AG08396 (cell line): ENCODE results near the gene FAM227A.
"Not testable (repeated sequence)": the region's sequence is repeated elsewhere in the genome, so short reads cannot be mapped to it uniquely, and the experiment has no call there.

Experiments used
- DNase-seq: peaks from one replicate; pipeline ENCODE4 v3.0.0; 2012; ENCODE audit warnings: low spot score, mixed read lengths

The FAM227A gene

DNA sequence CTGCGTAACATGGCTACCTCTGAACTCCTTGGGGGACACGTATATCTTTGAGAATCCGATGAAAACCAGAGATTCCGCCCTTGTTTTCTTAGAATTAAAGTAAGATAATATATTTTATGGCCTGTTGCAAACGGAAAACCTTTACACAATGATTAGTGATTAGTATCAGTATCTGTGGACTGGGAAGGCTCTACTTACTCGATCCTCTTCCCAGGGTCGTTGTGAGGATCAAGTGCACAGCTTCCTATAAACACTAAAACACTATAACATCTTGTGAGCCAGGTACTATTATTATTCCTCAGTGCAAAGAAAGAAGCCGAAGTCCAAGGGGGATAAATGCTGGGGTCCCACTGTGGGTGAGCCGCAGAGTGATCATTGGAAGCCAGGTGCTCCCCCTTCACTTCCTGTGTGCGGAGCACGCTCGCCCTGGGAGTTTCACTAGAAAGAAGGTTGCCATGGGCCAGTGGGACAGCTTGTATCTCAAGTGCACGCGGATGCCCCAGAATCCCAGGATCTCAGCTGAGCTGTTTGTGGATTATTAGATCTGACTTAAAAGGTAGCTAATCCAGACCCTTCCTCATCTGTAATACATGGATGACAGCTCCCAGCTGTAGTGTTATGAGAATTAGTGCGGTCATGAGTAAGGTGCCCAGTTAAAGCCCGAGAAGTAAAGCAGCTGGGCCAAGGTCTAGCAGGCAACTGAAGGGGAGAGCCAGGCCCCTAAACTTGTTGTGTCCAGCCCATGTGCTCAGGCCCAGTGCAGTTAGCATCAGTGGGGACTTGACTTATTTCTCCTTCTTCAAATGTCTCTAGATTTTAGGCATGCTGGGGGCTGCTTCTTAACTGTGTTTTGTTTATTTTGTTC is 1.1 kb upstream of the FAM227A start:
- peak; percentile 33 for DNase-seq

DNA sequence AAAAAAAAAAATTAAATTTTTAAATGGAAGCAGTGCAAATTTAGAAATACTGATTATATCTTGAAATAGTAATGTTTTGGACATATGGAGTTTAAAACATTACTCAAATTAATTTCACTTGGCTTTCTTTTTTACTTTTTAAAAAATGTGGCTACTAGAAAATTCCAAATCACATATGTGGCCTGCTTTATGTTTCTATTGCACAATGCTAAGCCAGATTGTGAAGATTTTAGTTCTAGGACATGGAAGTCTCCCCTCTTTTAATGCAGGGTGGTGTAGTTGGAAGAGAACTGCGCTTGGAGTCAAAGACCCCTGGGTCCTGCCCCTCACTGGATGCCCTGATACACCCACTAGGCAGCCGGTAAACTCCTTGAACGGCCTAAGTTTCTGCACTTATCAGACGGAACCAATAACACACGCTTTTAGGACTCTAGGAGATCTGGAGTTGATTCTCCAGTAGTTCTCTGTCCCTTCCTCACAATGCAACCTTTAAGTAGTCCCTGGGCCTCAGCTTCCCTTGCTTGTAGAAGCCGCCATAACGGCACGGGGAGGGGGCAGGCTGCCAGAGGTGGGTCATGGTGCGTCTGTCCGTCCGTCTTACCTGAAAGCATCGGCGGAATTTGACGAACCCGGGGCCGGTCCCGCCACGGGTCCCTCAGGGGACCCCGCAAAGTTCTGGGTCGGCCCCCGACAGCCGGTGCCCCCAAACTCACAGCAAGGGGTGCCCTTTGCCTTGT is 505 bp downstream of the FAM227A start:
- DNase-seq = no peak

DNA sequence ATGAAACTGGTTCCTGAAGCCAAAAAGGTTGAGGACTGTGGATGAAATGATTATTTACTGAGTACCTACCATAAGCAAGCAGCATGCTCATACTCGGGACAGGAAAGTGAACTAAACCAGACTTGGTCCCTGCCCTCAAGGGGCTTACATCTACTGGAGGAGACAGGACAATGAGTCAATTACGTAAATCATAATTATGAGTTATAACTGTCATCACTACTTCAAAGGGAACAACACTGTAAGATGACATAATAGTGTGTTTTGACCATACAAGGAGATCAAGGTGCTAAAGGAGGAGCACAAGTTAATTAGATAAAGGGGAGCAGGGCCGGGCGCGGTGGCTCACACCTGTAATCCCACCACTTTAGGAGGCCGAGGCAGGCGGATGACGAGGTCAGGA is 2.5 kb downstream of the FAM227A start:
- DNase-seq = no peak

DNA sequence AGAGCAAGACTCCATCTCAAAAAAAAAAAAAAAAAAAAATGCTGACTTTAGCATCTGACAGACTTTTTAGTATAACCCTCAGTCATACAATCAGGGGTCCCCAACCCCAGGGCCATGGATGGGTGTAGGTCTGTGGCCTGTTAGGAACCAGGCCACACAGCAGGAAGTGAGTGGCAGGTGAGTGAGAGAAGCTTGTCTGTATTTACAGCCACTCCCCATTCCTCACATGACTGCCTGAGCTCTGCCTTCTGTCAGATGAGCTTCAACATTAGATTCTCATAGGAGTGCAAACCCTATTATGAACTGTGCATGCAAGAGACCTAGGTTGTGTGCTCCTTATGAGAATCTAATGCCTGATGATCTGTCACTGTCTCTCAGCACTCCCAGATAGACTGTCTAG is 3.3 kb downstream of the FAM227A start:
- no peak for DNase-seq

DNA sequence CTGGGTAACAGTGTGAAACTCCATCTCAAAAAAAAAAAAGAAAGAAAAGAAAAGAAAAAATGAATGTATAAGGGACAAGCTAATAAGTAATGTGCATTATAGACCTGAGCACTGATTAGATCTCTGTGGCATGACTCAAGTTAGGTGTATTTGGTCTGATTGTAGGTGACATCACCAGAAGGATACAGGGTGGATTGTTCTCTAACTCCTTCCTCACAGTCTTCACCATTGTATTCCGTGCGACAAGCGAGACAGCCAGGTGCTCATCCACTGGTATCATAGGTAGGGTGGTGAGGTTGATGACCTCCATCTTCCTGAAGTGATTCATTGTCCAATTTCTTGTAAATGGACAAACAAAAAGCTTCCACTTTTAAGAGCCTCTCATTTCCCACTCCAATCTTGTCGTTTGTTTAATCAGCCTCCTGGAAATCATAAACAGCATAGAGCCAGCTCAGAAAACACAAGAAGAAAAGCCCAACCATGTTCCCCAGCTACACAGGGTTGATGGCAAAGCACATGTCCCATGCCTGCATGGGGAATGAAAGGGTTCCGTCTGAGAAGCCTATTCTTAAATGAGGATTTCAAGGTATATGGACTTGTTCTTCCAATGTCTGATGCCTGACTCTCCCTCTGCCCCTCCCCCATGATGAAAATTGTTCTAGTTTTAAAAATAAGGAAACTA is 6.2 kb downstream of the FAM227A start:
- no peak for DNase-seq

DNA sequence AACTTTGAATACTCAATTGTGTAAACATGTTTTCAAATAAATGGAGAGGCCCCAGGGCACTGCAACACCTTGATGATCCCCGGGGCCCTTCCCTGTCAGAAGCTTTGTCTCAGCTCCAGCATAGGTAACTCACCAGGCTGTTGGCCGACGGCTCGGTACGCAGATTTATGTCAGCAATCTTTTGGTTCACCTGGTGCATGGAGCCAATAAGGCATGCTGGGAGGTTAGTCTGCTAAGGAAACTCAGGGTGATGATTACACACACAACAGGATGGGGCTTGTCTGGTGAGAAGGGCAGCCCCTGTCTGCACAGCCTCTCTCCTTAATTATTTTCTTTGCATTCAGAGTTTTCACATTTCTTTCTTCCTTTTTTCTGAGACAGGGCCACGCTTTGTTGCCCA is 10.8 kb downstream of the FAM227A start:
- no peak for DNase-seq

DNA sequence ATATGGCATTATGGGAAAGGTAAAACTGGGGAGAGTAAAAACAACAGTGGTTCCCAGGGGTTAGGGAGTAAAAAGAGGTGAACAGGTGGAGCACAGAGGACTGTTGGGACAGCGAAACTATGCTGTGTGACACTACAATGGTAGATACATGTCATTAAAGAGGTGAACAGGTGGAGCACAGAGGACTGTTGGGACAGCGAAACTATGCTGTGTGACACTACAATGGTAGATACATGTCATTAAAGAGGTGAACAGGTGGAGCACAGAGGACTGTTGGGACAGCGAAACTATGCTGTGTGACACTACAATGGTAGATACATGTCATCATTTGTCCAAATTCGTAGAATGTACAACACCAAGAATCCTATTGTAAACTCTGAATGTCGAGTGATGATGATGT is 11.9 kb downstream of the FAM227A start:
- DNase-seq = not testable (repeated sequence)

DNA sequence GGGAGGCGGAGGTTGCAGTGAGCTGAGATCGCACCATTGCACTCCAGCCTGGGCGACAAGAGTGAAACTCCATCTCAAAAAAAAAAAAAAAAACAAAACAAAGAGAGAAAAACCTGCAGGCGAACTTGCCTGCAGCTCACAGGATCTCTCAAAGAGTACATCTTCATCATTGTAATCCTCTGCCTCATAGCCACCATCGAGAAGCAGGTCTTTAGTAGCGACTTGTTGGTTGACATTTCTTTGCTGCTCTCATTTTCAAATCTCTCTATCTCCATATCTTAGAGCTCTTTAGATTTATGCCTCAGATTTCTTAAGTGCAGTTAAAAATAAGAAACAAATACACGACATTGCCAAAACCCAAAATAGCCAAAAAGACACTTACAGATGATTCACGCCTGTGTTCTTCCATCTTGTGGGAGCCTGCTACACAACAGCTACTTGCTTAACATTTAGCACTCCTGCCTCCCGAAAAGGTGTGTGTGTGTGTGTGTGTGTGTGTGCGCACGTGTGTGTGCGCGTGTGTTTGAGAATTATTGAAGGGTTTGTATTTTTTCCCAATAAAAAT is 14.6 kb downstream of the FAM227A start:
- DNase-seq = no peak

DNA sequence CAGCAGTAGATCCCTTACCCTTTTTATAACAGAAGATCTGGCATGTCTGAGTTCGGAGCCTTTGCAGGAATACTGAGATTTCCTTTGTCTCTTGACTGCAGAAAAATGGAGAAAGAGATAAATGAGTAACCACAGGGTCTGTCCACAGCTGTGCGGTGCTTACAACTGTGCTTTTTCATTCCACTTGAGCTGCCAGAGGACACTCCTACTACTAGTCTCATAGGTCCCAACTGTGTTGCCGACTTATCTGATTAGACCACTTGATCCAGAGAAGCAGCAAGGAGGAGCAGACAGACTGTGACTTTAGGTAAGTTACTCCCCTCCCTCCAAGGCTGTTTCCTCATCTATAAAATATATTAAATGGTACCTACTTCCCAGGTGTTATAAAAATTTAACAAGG is 17.5 kb downstream of the FAM227A start:
- no peak for DNase-seq

DNA sequence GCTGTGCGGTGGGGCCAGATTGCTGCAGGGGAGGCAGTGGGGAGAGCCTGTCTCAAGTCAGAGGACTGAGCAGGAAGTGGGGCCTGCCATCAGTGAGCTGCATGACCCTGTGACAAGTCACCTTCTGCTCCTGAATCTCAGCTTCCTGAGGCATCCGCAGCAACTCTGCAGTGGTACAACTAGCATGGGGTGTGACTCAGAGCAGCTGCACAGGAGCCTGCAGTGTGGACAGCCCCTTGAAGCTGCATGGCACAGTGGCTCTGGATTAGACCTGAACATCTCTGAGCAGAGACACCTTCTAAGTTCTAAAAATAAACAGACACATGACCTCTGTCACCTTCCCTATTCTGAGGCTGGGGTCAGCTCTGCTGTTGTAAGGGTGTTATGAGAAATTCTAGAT is 18.0 kb downstream of the FAM227A start:
- DNase-seq = no peak

DNA sequence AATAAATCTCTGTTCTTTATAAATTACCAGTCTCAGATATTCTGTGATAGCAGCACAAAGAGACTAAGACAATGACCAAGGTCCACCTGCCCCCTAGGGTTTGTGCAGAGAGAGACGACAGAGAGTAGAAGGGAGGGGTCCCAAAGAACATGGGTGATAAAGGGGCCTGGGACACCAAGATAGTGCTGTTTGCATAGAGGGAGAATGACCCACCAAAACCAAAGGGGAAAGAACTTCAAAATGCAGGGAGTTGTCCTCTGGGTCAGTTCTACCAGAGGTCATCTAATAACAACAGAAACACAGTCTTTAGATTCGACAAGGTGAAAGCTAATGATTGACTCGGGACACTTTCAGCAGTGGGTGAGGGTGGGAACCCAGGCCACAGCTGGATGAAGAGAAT is 23.7 kb downstream of the FAM227A start:
- DNase-seq = no peak

DNA sequence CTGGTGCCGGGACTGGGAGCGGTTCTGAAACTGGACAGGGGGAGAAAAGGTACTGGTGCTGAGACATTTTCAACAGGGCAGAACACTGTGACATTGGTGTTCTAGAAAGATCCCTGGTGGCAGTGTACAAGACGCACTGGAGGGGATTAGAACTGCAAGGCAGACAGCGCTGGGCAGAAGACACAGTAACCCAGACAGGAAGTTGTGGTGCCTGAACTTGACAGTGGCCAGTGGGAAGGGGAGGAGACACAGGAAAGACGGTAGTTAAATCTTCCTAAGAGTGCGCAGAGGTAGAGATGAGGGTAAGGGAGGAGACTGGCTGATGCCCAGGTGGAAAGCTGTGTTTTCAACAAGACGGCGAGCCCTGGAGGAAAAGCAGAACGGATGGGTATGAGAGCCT is 24.5 kb downstream of the FAM227A start:
- DNase-seq = no peak

DNA sequence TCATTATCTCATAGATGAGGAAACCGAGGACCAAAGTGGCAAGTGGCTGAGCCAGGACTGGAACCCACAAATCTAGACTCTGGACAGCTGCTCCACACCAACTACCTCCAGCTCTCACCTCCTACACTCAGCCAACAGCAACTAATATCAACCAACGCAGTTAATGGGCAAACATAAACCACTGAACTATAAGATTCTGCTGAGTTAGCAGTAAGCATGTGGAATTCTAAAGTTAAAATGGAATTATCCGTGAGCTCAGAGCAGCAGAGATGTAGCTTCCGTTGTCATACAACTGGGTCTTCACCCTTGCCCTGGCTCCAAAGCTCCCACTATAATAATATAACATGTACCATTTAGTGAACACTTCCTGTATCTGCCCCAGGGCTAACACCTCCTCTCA is 27.1 kb downstream of the FAM227A start:
- no peak for DNase-seq

DNA sequence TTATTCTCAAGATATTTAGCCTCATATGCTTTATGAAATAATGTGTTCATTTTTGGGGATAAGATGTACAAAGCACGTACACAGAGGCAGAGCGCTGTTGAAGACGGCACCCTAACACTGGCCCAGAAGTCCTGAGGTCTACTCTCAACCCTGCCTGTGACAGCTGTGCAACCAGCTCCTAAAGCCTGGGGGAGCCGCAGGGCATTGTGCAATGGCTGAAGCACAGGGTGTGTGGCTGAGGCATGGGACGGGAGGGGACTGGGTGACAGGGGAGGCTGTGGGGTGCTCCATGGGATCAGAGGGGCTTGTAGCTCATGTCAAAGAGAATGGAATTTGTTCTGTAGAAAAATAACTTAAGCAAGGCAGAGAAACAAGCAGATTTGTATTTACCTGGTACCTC is 27.7 kb downstream of the FAM227A start:
- DNase-seq = no peak

DNA sequence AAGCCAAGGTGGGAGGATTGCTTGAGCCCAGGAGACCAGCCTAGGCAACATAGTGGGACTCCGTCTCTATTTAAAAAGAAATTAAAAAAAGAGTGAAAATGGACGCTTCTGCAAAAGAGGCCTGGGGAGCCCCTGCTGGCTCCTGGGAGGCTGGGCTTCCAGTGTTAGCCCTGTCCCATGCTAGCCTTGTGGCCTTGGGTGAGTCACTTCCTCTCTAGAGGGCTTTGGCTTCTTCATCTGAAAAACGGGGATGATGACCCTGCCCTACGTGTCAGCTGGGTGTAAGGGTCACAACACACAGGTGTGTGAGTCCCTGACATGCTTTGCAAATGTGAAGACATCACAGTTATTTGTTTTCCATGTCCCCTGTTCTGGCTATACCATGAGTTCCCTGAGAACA is 32.8 kb downstream of the FAM227A start:
- no peak for DNase-seq

DNA sequence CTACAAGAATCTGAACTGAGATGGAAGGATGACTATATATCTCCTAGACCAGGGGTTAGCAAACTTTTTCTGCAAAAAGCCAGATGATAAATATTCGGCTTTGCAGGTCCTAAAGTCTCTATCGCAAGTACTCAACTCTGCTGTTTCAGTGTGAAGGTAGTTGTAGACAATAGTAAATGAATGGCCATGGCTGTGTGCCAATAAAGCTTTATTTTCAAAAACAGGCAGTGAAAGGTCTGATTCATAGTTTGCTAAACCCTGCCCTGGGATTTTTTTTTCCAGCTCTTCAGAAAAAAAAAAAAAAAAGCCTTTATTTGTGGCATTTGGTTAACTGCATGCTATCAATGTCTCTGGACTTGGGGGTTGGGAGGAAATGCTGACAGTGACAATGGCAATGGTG is 37.5 kb downstream of the FAM227A start:
- DNase-seq = no peak

DNA sequence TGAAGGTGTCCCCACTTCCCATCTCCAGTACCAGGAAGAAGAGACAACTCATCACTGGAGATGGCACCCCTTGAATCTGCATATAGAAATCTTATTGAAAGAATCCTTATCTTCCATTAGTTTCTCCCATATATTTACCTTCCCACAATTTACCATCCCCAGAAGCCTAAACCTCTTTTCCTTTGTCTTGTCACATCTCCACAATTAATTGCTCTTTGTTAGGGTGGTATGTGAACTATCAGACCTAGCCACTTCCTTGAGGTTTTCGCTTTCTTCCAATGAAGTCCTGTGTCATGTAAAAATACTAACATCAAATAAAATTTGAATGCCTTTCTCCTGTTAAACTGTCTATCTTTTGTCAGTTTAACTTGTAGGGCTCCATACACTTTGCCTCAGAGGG is 37.9 kb downstream of the FAM227A start:
- no peak for DNase-seq

DNA sequence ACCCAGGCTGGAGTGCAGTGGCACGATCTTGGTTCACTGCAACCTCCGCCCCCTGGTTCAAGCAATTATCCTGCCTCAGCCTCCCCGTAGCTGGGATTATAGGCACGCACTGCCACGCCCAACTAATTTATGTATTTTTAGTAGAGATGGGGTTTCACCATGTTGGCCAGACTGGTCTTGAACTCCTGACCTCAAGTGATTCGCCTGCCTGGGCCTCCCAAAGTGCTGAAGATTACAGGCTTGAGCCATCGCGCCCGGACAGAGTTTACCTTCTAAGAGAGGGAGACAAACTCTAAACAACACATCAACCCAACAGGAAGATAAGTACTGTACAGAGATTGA is 41.2 kb downstream of the FAM227A start:
- not testable (repeated sequence) for DNase-seq

DNA sequence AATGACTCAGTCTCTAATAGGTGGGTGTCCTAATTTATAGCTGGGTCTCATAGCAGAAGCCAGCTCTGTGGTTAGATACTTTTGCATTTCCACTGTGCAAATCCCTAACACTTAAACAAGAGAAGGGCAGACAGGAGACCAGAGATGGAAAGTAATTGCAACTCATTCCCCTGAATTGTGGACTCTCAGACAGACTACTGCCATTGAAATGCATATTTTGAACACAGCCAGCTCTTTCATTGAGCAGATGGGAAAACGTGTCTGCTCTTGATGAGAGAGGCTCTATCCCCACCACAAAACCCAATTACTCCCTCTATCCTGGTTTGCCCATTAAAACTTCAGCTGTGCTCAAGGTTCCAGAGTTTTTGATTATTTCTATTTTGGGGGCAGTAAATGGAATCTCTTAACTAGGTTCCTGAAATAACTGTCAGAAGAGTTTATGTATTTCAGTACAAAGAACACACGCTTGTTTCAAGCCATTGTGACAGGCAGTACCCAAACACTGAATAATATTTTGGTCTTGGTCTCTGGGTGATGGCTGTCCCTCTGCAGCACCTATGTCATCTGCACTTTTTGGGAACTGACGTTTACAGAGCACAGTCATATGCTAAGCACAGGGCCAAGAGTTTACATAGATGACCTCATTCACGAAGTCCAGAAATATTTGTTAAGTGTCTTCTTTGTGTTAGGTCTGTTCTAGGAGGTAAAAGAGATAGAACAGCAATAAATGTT is 41.7 kb downstream of the FAM227A start:
- no peak for DNase-seq

DNA sequence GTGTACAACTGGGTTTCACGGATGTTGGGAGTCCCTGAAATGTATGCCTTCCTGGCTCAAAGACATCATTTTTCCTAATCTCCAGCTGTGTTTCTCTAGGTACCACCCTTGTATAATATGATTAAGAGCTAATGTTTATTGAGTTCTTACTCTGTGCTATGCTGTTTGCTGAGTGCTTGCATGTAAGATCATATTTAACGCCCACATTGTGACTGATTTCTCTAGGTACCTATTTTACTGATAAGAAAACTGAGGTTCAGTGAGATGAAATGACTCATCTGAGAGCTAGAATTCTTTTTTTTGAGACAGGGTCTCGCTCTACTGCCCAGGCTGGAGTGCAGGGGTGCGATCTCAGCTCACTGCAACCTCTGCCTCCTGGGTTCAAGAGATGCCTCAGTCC is 42.6 kb downstream of the FAM227A start:
- DNase-seq = no peak

DNA sequence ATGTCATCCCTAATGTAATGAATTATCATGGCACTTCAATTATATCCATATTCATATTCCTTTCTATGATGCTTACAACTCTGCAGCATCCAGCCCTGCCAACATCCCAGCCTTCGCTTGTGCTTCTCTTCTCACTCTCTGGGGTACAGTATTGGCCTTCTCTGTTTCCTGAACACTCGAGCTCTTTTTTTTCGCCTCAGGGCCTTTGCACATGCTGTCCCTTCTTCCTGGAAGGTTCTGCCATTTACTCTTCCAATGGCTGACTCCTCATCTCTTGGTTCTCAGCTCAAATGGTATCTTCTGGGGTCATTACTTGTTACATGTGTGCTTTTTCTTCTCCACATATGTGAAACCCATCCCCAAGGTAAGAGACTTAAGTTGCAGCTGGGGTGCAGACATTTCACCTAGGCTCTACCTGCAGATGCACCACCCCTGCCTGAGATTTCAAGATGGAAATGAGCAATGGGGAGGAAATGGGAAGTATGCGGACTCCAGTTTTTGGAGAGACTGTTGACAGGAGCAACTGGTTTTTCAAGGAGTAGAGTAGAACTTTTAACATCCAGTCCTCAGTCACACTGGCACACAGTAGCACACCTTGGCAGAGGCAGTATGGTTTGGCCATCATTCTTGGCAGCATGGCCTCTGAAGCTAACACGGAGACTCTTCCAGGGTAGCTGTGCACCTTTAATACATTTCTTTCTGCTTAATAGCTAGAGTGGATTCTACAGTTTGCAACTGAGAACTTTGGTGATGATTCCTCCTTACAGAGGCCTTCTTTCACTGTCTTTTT is 43.8 kb downstream of the FAM227A start:
- no peak for DNase-seq
